ENCODE results near the gene MAN2B1. TPM values are rescaled to one million over a fixed set of nuclear protein-coding genes. Genes with fewer than 3 reads are reported as not detected.
A peak's percentile ranks its signal among the peaks of the same experiment; 100 is the strongest.
"Not testable (repeated sequence)": the region's sequence is repeated elsewhere in the genome, so short reads cannot be mapped to it uniquely, and the experiment has no call there.

MAN2B1 gene
- polyA plus RNA-seq, 2 donors = 22.6 to 26.6 TPM

DNA sequence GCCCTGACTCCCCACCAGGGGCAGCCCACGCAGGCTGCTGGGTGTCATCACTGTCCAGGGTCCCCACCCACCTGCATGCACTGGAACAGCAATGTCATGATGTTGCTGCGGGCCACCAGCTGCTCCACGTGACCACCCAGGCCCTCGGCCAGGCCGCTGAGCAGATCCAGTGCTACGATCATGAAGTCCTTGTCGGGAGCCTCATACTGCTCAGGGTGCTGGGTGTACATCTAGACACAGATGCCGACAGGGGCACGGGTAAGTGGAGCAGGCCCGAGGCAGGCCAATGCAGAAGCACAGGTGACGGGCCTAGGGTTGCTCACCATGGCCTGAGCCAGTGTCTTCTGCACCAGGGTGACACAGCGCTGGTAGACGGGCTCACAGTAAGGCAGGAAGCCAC, 38.6 kb upstream of the MAN2B1 start:
- H3K36me3 ChIP-seq (ENCODE audit: control insufficient read depth in 2 of 2, insufficient read depth in 2 of 2, low read length in 1 of 2) = peaks cover 36 to 58% of the 10 kb centered on the region in 2 donors
- H3K4me3 ChIP-seq (ENCODE audit: low read depth in 1 of 2, low read length in 2 of 2) = no peak overlapping the region
- no peak overlapping the region for H3K27ac ChIP-seq (ENCODE audit: low read depth in 2 of 2, low read length in 1 of 2)
- 92 to 93% methylated on average over 13 of the region's 13 CpGs for WGBS, 2 donors
- no peaks in the 10 kb centered on the region for H3K4me1 ChIP-seq (ENCODE audit: control insufficient read depth in 2 of 2, insufficient read depth in 2 of 2, low read length in 1 of 2)
- no peaks in the 10 kb centered on the region for H3K9me3 ChIP-seq (ENCODE audit: control insufficient read depth in 2 of 2, insufficient read depth in 1 of 2, low read depth in 1 of 2, low read length in 1 of 2)
- H3K27me3 ChIP-seq (ENCODE audit: control insufficient read depth in 1 of 2, insufficient read depth in 2 of 2, low read length in 2 of 2) = no peaks in the 10 kb centered on the region

- Histone ChIP-seq H3K27me3 (ENCODE audit: control insufficient read depth in 1 of 2, insufficient read depth in 2 of 2, low read length in 2 of 2) (no peaks in the 10 kb centered on the region), H3K36me3 (ENCODE audit: control insufficient read depth in 2 of 2, insufficient read depth in 2 of 2, low read length in 1 of 2) (peaks cover 34 to 50% of the 10 kb centered on the region in 2 donors), H3K4me1 (ENCODE audit: control insufficient read depth in 2 of 2, insufficient read depth in 2 of 2, low read length in 1 of 2) (no peaks in the 10 kb centered on the region), H3K9me3 (ENCODE audit: control insufficient read depth in 2 of 2, insufficient read depth in 1 of 2, low read depth in 1 of 2, low read length in 1 of 2) (no peaks in the 10 kb centered on the region), H3K4me3 (ENCODE audit: low read depth in 1 of 2, low read length in 2 of 2) (no peak overlapping the region), H3K27ac (ENCODE audit: low read depth in 2 of 2, low read length in 1 of 2) (no peak overlapping the region)
- 65 to 70% methylated on average over 9 of the region's 9 CpGs for WGBS, 2 donors
Observed at GRCh38 chr19:12703046-12703445, 36.5 kb upstream of the MAN2B1 start.

DNA sequence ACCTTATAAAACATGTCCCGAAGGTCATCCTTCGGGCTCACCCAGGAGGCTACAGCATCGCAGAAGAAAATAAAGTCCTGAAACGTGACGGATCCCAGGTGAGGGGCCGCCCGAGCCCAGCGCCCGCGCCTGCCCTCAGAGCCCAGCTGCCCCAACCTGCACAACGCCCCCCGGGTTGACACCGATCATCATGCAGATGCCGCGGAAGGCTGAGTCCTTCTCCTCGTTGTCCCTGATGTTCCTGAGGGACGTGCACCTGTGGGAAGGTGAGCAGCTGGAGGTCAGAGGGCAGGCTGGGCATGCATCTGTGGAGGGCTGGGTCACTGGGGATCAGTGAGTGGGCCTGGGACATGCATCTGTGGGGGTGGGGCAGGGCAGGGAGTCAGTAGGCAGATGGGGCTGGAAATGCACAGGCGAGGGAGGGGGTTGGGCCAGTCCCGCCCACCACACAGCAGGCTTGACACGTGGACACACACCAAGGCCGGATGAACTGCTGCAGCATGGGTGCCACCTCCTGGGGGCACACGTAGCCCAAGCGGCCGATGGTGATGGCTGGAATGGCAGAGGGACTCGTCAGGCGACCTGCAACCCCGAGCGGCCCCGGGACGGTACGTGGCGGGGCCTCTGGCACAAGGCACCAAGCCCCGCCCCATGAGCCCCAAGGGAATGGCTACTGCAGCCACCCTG, 35.2 kb upstream of the MAN2B1 start:
- WGBS, 2 donors = 88% methylated on average over 29 to 33 of the region's 33 CpGs
- no peak overlapping the region for H3K4me3 ChIP-seq (ENCODE audit: low read depth in 1 of 2, low read length in 2 of 2)
- no peak overlapping the region for H3K27ac ChIP-seq (ENCODE audit: low read depth in 2 of 2, low read length in 1 of 2)
- H3K9me3 ChIP-seq (ENCODE audit: control insufficient read depth in 2 of 2, insufficient read depth in 1 of 2, low read depth in 1 of 2, low read length in 1 of 2) = no peaks in the 10 kb centered on the region
- H3K27me3 ChIP-seq (ENCODE audit: control insufficient read depth in 1 of 2, insufficient read depth in 2 of 2, low read length in 2 of 2) = no peaks in the 10 kb centered on the region
- H3K36me3 ChIP-seq (ENCODE audit: control insufficient read depth in 2 of 2, insufficient read depth in 2 of 2, low read length in 1 of 2) = peaks cover 34 to 50% of the 10 kb centered on the region in 2 donors
- H3K4me1 ChIP-seq (ENCODE audit: control insufficient read depth in 2 of 2, insufficient read depth in 2 of 2, low read length in 1 of 2) = peaks cover 0 to 3% of the 10 kb centered on the region in 2 donors

DNA sequence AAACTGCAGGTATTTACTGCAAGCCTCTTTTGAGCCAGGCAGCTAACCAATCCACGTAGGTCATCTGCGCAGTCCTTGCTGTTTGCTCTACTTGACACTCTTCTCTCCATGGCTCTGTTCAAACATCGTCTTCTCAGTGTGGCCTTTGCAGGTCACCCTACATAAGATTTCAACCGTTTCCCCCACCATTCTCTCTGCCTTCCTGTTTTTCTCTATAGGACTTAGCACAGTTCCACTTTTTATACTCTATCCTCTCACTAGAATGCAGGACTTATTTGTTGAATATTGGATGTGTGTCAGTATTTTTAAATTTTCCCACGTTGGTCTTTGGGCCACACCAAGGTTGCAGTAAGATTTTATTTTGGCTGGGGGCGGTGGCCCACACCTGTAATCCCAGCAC, 31.6 kb upstream of the MAN2B1 start:
- Histone ChIP-seq H3K36me3 (ENCODE audit: control insufficient read depth in 2 of 2, insufficient read depth in 2 of 2, low read length in 1 of 2) (peaks cover 18 to 27% of the 10 kb centered on the region in 2 donors), H3K4me3 (ENCODE audit: low read depth in 1 of 2, low read length in 2 of 2) (no peak overlapping the region), H3K27me3 (ENCODE audit: control insufficient read depth in 1 of 2, insufficient read depth in 2 of 2, low read length in 2 of 2) (no peaks in the 10 kb centered on the region), H3K9me3 (ENCODE audit: control insufficient read depth in 2 of 2, insufficient read depth in 1 of 2, low read depth in 1 of 2, low read length in 1 of 2) (no peaks in the 10 kb centered on the region), H3K27ac (ENCODE audit: low read depth in 2 of 2, low read length in 1 of 2) (no peak overlapping the region), H3K4me1 (ENCODE audit: control insufficient read depth in 2 of 2, insufficient read depth in 2 of 2, low read length in 1 of 2) (peaks cover 5 to 8% of the 10 kb centered on the region in 2 donors)
- WGBS, 2 donors = 76 to 83% methylated on average over 6 of the region's 6 CpGs

DNA sequence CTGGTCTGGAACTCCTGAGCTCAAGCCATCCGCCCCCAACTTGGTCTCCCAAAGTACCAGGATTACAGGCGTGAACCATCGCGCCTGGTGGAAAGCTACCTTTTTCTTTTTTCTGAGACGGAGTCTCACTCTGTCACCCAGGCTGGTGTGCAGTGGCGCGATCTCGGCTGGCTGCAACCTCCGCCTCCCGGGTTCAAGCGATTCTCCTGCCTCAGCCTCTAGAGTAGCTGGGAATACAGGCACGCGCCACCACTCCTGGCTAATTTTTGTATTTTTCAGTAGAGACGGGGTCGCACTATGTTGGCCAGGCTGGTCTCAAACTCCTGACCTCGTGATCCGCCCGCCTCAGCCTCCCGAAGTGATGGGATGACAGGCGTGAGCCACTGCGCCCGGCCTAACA, 30.9 kb upstream of the MAN2B1 start:
- 95% methylated on average over 22 of the region's 22 CpGs for WGBS, 2 donors
- H3K27ac ChIP-seq (ENCODE audit: low read depth in 2 of 2, low read length in 1 of 2); H3K9me3 ChIP-seq (ENCODE audit: control insufficient read depth in 2 of 2, insufficient read depth in 1 of 2, low read depth in 1 of 2, low read length in 1 of 2); H3K4me1 ChIP-seq (ENCODE audit: control insufficient read depth in 2 of 2, insufficient read depth in 2 of 2, low read length in 1 of 2); H3K27me3 ChIP-seq (ENCODE audit: control insufficient read depth in 1 of 2, insufficient read depth in 2 of 2, low read length in 2 of 2): not testable (repeated sequence)
- Histone ChIP-seq H3K36me3 (ENCODE audit: control insufficient read depth in 2 of 2, insufficient read depth in 2 of 2, low read length in 1 of 2) (peaks cover 18 to 22% of the 10 kb centered on the region in 2 donors), H3K4me3 (ENCODE audit: low read depth in 1 of 2, low read length in 2 of 2) (peak overlapping the region in 1 of 2 donors; percentile 62)

DNA sequence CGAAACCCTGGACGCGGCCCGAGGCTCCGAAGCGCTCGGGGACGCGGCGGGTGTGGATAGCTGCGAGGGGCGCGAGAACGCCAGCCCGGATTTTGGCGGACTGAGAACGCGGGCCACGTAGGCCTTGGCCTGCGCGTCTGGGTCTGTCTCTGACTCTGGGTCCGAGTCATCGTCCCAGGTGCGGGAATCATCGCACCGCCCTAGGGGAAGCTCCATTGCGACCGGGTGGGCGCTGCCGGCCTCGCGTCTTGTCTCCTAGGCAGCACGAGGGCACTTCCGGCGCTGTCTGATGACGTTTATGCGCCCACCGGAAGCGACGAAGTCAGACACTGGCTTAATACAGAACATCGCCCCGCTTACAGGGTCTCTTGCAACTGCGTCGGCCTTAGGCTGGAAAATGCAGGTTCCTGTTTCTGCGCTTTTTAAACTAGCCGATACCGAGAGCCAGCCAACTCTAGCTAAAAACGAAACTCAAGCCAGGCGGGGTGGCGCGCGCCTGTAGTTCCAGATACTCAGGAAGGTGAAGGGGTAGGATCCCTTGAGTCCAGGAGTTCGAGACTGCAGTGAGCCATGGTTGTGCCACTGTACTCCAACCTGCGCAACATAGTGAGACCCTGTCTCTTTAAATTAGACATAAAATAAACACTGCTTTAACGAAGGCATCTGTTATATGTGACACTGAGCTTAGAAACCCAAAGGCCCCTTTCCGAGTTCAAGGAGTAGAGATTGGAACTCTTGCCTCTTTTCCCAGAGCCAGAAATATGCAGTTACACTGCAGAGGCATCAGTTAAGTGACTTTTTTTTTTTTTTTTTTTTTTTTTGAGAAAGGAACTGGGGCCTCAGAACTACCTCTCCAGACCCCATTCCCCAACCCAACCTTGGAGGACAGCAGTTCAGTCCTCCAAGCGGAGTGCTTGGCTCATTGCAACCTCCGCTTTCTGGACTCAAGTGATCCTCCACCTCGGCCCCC, 30.1 kb upstream of the MAN2B1 start, which contains the start of gene FBXW9:
Gene FBXW9 (minus strand): TSS at position 266 of the 970 bp plus-strand sequence. CDS start 50 bp downstream, at position 216.
- Histone ChIP-seq H3K4me3 (ENCODE audit: low read depth in 1 of 2, low read length in 2 of 2) (peak within 1 kb of the TSS; percentile 62 to 80), H3K27me3 (ENCODE audit: control insufficient read depth in 1 of 2, insufficient read depth in 2 of 2, low read length in 2 of 2) (no peaks in the 10 kb centered on the region), H3K9me3 (ENCODE audit: control insufficient read depth in 2 of 2, insufficient read depth in 1 of 2, low read depth in 1 of 2, low read length in 1 of 2) (no peaks in the 10 kb centered on the region), H3K4me1 (ENCODE audit: control insufficient read depth in 2 of 2, insufficient read depth in 2 of 2, low read length in 1 of 2) (peaks cover 5 to 8% of the 10 kb centered on the region in 2 donors), H3K36me3 (ENCODE audit: control insufficient read depth in 2 of 2, insufficient read depth in 2 of 2, low read length in 1 of 2) (peaks cover 13 to 16% of the 10 kb centered on the region in 2 donors), H3K27ac (ENCODE audit: low read depth in 2 of 2, low read length in 1 of 2) (peak within 1 kb of the TSS; percentile 86 to 94)
- WGBS, 2 donors = 6 to 8% methylated on average over 48 to 59 of the region's 59 CpGs

DNA sequence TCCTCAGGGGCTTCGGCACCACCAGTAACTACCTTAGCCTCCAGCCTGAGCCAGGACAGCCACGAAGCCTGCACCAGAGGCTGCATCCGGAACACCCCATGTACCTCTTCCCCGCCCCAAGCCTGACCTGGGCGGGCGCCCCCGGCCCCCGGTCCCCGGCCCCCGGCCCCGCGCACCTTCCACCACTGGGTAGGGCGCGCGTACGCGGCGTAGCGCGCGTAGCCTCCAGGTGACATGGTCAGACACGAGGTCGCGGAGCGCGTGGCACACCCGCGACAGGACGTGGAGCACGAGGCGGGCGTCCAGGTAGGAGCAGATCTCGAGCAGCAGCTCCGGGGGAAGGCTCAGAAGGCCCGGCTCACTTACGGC, 29.4 kb upstream of the MAN2B1 start:
- 2 to 3% methylated on average over 33 to 36 of the region's 36 CpGs for WGBS, 2 donors
- H3K27ac ChIP-seq (ENCODE audit: low read depth in 2 of 2, low read length in 1 of 2) = no peak overlapping the region
- no peaks in the 10 kb centered on the region for H3K9me3 ChIP-seq (ENCODE audit: control insufficient read depth in 2 of 2, insufficient read depth in 1 of 2, low read depth in 1 of 2, low read length in 1 of 2)
- H3K27me3 ChIP-seq (ENCODE audit: control insufficient read depth in 1 of 2, insufficient read depth in 2 of 2, low read length in 2 of 2) = no peaks in the 10 kb centered on the region
- peaks cover 5 to 8% of the 10 kb centered on the region in 2 donors for H3K4me1 ChIP-seq (ENCODE audit: control insufficient read depth in 2 of 2, insufficient read depth in 2 of 2, low read length in 1 of 2)
- H3K36me3 ChIP-seq (ENCODE audit: control insufficient read depth in 2 of 2, insufficient read depth in 2 of 2, low read length in 1 of 2) = peaks cover 7 to 9% of the 10 kb centered on the region in 2 donors
- H3K4me3 ChIP-seq (ENCODE audit: low read depth in 1 of 2, low read length in 2 of 2) = peak overlapping the region; percentile 62 to 80

DNA sequence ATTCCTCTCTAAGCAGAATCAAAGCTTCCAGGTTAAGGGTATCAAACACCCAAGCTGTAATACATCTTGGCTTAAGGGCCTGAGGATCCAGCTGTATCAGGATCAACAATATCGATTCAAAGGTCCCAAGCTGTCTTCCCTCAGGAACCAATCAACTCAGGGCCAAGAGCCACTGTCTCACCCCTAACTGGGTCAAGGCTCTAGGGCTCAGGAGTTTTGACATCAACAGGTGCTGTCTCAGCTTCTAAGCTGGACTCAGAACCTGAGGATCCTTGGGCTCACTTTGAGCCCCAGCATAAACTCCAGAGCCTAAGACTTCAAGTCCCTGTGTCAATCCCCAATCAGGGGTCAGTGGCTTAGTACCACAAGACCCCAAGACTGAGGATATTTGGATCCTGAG, 29.0 kb upstream of the MAN2B1 start:
- H3K27ac ChIP-seq (ENCODE audit: low read depth in 2 of 2, low read length in 1 of 2) = no peak overlapping the region
- 71 to 72% methylated on average over 1 of the region's 1 CpG for WGBS, 2 donors
- no peaks in the 10 kb centered on the region for H3K27me3 ChIP-seq (ENCODE audit: control insufficient read depth in 1 of 2, insufficient read depth in 2 of 2, low read length in 2 of 2)
- peak overlapping the region; percentile 62 to 80 for H3K4me3 ChIP-seq (ENCODE audit: low read depth in 1 of 2, low read length in 2 of 2)
- no peaks in the 10 kb centered on the region for H3K9me3 ChIP-seq (ENCODE audit: control insufficient read depth in 2 of 2, insufficient read depth in 1 of 2, low read depth in 1 of 2, low read length in 1 of 2)
- peaks cover 5 to 8% of the 10 kb centered on the region in 2 donors for H3K4me1 ChIP-seq (ENCODE audit: control insufficient read depth in 2 of 2, insufficient read depth in 2 of 2, low read length in 1 of 2)
- H3K36me3 ChIP-seq (ENCODE audit: control insufficient read depth in 2 of 2, insufficient read depth in 2 of 2, low read length in 1 of 2) = peaks cover 2 to 5% of the 10 kb centered on the region in 2 donors

- Histone ChIP-seq H3K4me3 (ENCODE audit: low read depth in 1 of 2, low read length in 2 of 2) (no peak overlapping the region), H3K27me3 (ENCODE audit: control insufficient read depth in 1 of 2, insufficient read depth in 2 of 2, low read length in 2 of 2) (no peaks in the 10 kb centered on the region), H3K9me3 (ENCODE audit: control insufficient read depth in 2 of 2, insufficient read depth in 1 of 2, low read depth in 1 of 2, low read length in 1 of 2) (no peaks in the 10 kb centered on the region), H3K36me3 (ENCODE audit: control insufficient read depth in 2 of 2, insufficient read depth in 2 of 2, low read length in 1 of 2) (peaks cover 0 to 3% of the 10 kb centered on the region in 2 donors), H3K27ac (ENCODE audit: low read depth in 2 of 2, low read length in 1 of 2) (no peak overlapping the region), H3K4me1 (ENCODE audit: control insufficient read depth in 2 of 2, insufficient read depth in 2 of 2, low read length in 1 of 2) (peaks cover 5 to 8% of the 10 kb centered on the region in 2 donors)
- 70 to 79% methylated on average over 2 of the region's 2 CpGs for WGBS, 2 donors
Observed at GRCh38 chr19:12695096-12695495, 28.6 kb upstream of the MAN2B1 start.
